NCI-H748 (cell line): Measurements from ENCODE around the gene NUP50.

Experiments
- DNase-seq: peaks from one replicate; lab custom pipeline; 2025; ENCODE audit not compliant: unreplicated experiment; lab: John Stamatoyannopoulos, UW

The NUP50 gene

GRCh38 chr22:45163451-45164269, at the start of gene NUP50:
NUP50 (plus strand) TSS chr22:45163925; CDS start chr22:45168178, 4,253 bp downstream.
- DNase-seq, result peak; percentile 97

- no peak for DNase-seq
These were observed 43.3 kb upstream of the NUP50 start for GRCh38 chr22:45120440-45120839.

- peak; percentile 77 for DNase-seq
These were observed 42.8 kb upstream of the NUP50 start for GRCh38 chr22:45120931-45121330.

GRCh38 chr22:45124176-45124847, 39.4 kb upstream of the NUP50 start:
- no peak for DNase-seq

- DNase-seq, result no peak
These were observed 38.5 kb upstream of the NUP50 start for GRCh38 chr22:45125188-45125587.

GRCh38 chr22:45127866-45128265, 35.9 kb upstream of the NUP50 start:
- DNase-seq, result no peak

- DNase-seq, result no peak
These were observed 33.8 kb upstream of the NUP50 start for GRCh38 chr22:45129703-45130524.

GRCh38 chr22:45130891-45131290, 32.8 kb upstream of the NUP50 start:
- DNase-seq, result no peak

GRCh38 chr22:45131749-45132148, 32.0 kb upstream of the NUP50 start:
- no peak for DNase-seq

- DNase-seq, result no peak
These were observed 29.4 kb upstream of the NUP50 start for GRCh38 chr22:45134313-45134712.

GRCh38 chr22:45136594-45136993, 27.1 kb upstream of the NUP50 start:
- DNase-seq, result no peak

- no peak for DNase-seq
These were observed 24.0 kb upstream of the NUP50 start for GRCh38 chr22:45139693-45140092.

- DNase-seq, result no peak
These were observed 21.3 kb upstream of the NUP50 start for GRCh38 chr22:45142376-45142775.

GRCh38 chr22:45144916-45145315, 18.8 kb upstream of the NUP50 start:
- DNase-seq, result no peak

- DNase-seq, result no peak
These were observed 14.1 kb upstream of the NUP50 start for GRCh38 chr22:45149671-45150070.

GRCh38 chr22:45150139-45150538, 13.6 kb upstream of the NUP50 start:
- no peak for DNase-seq

GRCh38 chr22:45151503-45151902, 12.2 kb upstream of the NUP50 start:
- no peak for DNase-seq

GRCh38 chr22:45154383-45154782, 9.3 kb upstream of the NUP50 start:
- no peak for DNase-seq

GRCh38 chr22:45155050-45155840, 8.5 kb upstream of the NUP50 start:
- DNase-seq, result no peak

GRCh38 chr22:45157907-45158306, 5.8 kb upstream of the NUP50 start:
- DNase-seq, result no peak
